GM21526 (cell line): ENCODE measurements around the gene TOMM5.
"Not testable (repeated sequence)": the region's sequence is repeated elsewhere in the genome, so short reads cannot be mapped to it uniquely, and the experiment has no call there.

Source experiments
- ATAC-seq: cut with Tn5 transposase; IDR thresholded peaks from one replicate; pipeline ENCODE4 v1.9.1; 2021; ENCODE audit warnings: moderate library complexity; ENCODE audit not compliant: unreplicated experiment, low FRiP score

The TOMM5 gene

GRCh38 chr9:37617161-37617560 lies 24.8 kb upstream of the TOMM5 start:
- ATAC-seq = no peak

- no peak for ATAC-seq
These were observed 19.6 kb upstream of the TOMM5 start for GRCh38 chr9:37611961-37612360.

GRCh38 chr9:37611014-37611413 lies 18.6 kb upstream of the TOMM5 start:
- no peak for ATAC-seq

- ATAC-seq = no peak
These were observed 17.5 kb upstream of the TOMM5 start for GRCh38 chr9:37609735-37610397.

- no peak for ATAC-seq
These were observed 15.9 kb upstream of the TOMM5 start for GRCh38 chr9:37608250-37608649.

- no peak for ATAC-seq
These were observed 11.9 kb upstream of the TOMM5 start for GRCh38 chr9:37604296-37604695.

GRCh38 chr9:37602817-37603216 lies 10.4 kb upstream of the TOMM5 start:
- no peak for ATAC-seq

- not testable (repeated sequence) for ATAC-seq
These were observed 9.7 kb upstream of the TOMM5 start for GRCh38 chr9:37602061-37602460.

- ATAC-seq = no peak
These were observed 4.1 kb upstream of the TOMM5 start for GRCh38 chr9:37596504-37596903.

GRCh38 chr9:37593883-37594448 lies 1.6 kb upstream of the TOMM5 start:
- ATAC-seq = no peak

- ATAC-seq = no peak
These were observed 4.9 kb downstream of the TOMM5 start for GRCh38 chr9:37587521-37587920.

- ATAC-seq = no peak
These were observed 8.8 kb downstream of the TOMM5 start for GRCh38 chr9:37583522-37584121.

GRCh38 chr9:37582548-37583157 lies 9.7 kb downstream of the TOMM5 start:
- no peak for ATAC-seq

- peak; percentile 64 for ATAC-seq
These were observed 16.3 kb downstream of the TOMM5 start, which contains the start of gene FBXO10 for GRCh38 chr9:37575921-37576721. Gene FBXO10 (minus strand): TSS chr9:37576380. CDS start chr9:37541768, 34,612 bp downstream.

GRCh38 chr9:37575511-37575914 lies 16.9 kb downstream of the TOMM5 start:
- ATAC-seq = peak; percentile 31

GRCh38 chr9:37575001-37575400 lies 17.4 kb downstream of the TOMM5 start:
- ATAC-seq = no peak

GRCh38 chr9:37574241-37574721 lies 18.1 kb downstream of the TOMM5 start:
- ATAC-seq = no peak

- no peak for ATAC-seq
These were observed 21.1 kb downstream of the TOMM5 start for GRCh38 chr9:37571282-37571681.

GRCh38 chr9:37566716-37567115 lies 25.7 kb downstream of the TOMM5 start:
- no peak for ATAC-seq
